Central memory CD8-positive, alpha-beta T cell (primary cell): ENCODE data around the gene FLAD1.

Source experiments
- ATAC-seq: fragments of 150-1000 bp; cut with Tn5 transposase; replicated peaks from 2 replicates; pipeline ENCODE4 v1.10.0; 2022; ENCODE audit warnings: mild to moderate bottlenecking, moderate FRiP score, moderate number of reproducible peaks; ENCODE audit not compliant: poor library complexity, severe bottlenecking; ENCODE audit errors: extremely low read depth
- DNase-seq, 2 donors: peaks; one replicate each; pipeline ENCODE4 v3.0.0; 2021; ENCODE audit warnings: low spot score in 2 of 2
- H3K27ac Mint-ChIP-seq: one replicate; pipeline ENCODE4 v1.8.0; 2022; ENCODE audit warnings: low read depth, mild to moderate bottlenecking, moderate library complexity, mixed read lengths
- H3K27me3 Mint-ChIP-seq: one replicate; pipeline ENCODE4 v1.8.0; 2022; ENCODE audit warnings: mixed read lengths
- H3K36me3 Mint-ChIP-seq: one replicate; pipeline ENCODE4 v1.8.0; 2022; ENCODE audit warnings: mild to moderate bottlenecking, moderate library complexity, mixed read lengths; ENCODE audit not compliant: insufficient read depth
- H3K4me1 Mint-ChIP-seq: one replicate; pipeline ENCODE4 v1.8.0; 2022; ENCODE audit warnings: mixed read lengths
- H3K4me3 Mint-ChIP-seq: one replicate; pipeline ENCODE4 v1.8.0; 2022; ENCODE audit warnings: mild to moderate bottlenecking, moderate library complexity, mixed read lengths
- H3K9me3 Mint-ChIP-seq: one replicate; pipeline ENCODE4 v1.8.0; 2022; ENCODE audit warnings: mixed read lengths

The FLAD1 gene

GRCh38 chr1:155016231-155016831 is 33.2 kb downstream of the FLAD1 start:
- no peaks in the 10 kb centered on the region for H3K27me3 Mint-ChIP-seq
- no peaks in the 10 kb centered on the region for H3K9me3 Mint-ChIP-seq
- ATAC-seq, result no peak
- peaks cover 59% of the 10 kb centered on the region for H3K4me1 Mint-ChIP-seq
- peak overlapping the region; percentile 56 for H3K4me3 Mint-ChIP-seq
- H3K36me3 Mint-ChIP-seq, result peaks cover 10% of the 10 kb centered on the region
- DNase-seq, result no peak
- no peak overlapping the region for H3K27ac Mint-ChIP-seq

GRCh38 chr1:155017041-155017945 is 34.1 kb downstream of the FLAD1 start:
- peak; percentile 78 to 84 for DNase-seq
- Mint-ChIP-seq H3K27ac (no peak overlapping the region), H3K36me3 (peaks cover 10% of the 10 kb centered on the region), H3K4me1 (peaks cover 55% of the 10 kb centered on the region), H3K9me3 (no peaks in the 10 kb centered on the region), H3K4me3 (peak overlapping the region; percentile 56), H3K27me3 (no peaks in the 10 kb centered on the region)
- ATAC-seq, result peak; percentile 99

- H3K4me1 Mint-ChIP-seq, result peaks cover 48% of the 10 kb centered on the region
These were observed 34.8 kb downstream of the FLAD1 start for GRCh38 chr1:155017946-155018316.

GRCh38 chr1:155018617-155019348 is 35.6 kb downstream of the FLAD1 start:
- Mint-ChIP-seq H3K27ac (peak overlapping the region; percentile 87), H3K27me3 (no peaks in the 10 kb centered on the region), H3K36me3 (peaks cover 10% of the 10 kb centered on the region), H3K4me1 (peaks cover 40% of the 10 kb centered on the region), H3K9me3 (no peaks in the 10 kb centered on the region), H3K4me3 (no peak overlapping the region)
- no peak for ATAC-seq
- no peak for DNase-seq

More at GRCh38 chr1:155017946-155018316, 34.8 kb downstream of the FLAD1 start:
- Mint-ChIP-seq H3K27ac (no peak overlapping the region), H3K4me3 (peak overlapping the region; percentile 56), H3K27me3 (no peaks in the 10 kb centered on the region), H3K36me3 (peaks cover 10% of the 10 kb centered on the region), H3K9me3 (no peaks in the 10 kb centered on the region)
- no peak for ATAC-seq
- DNase-seq, result no peak

GRCh38 chr1:155019377-155020245 is 36.5 kb downstream of the FLAD1 start:
- peaks cover 34% of the 10 kb centered on the region for H3K4me1 Mint-ChIP-seq
- no peak overlapping the region for H3K4me3 Mint-ChIP-seq
- H3K27ac Mint-ChIP-seq, result peak overlapping the region; percentile 87

GRCh38 chr1:155022136-155022926 is 39.2 kb downstream of the FLAD1 start:
- no peak for DNase-seq
- peak overlapping the region; percentile 63 for H3K27ac Mint-ChIP-seq

More at GRCh38 chr1:155019377-155020245, 36.5 kb downstream of the FLAD1 start:
- no peaks in the 10 kb centered on the region for H3K27me3 Mint-ChIP-seq
- ATAC-seq (no peak), DNase-seq (no peak)
- peaks cover 10% of the 10 kb centered on the region for H3K36me3 Mint-ChIP-seq
- H3K9me3 Mint-ChIP-seq, result no peaks in the 10 kb centered on the region

GRCh38 chr1:155022927-155023236 is 39.7 kb downstream of the FLAD1 start:
- Mint-ChIP-seq H3K27ac (no peak overlapping the region), H3K4me1 (peaks cover 15% of the 10 kb centered on the region), H3K4me3 (no peak overlapping the region), H3K9me3 (no peaks in the 10 kb centered on the region), H3K27me3 (no peaks in the 10 kb centered on the region), H3K36me3 (no peaks in the 10 kb centered on the region)
- ATAC-seq, result no peak
- no peak for DNase-seq

More at GRCh38 chr1:155022136-155022926, 39.2 kb downstream of the FLAD1 start:
- Mint-ChIP-seq H3K36me3 (no peaks in the 10 kb centered on the region), H3K4me1 (peaks cover 18% of the 10 kb centered on the region), H3K4me3 (no peak overlapping the region), H3K9me3 (no peaks in the 10 kb centered on the region), H3K27me3 (no peaks in the 10 kb centered on the region)
- no peak for ATAC-seq

DNA sequence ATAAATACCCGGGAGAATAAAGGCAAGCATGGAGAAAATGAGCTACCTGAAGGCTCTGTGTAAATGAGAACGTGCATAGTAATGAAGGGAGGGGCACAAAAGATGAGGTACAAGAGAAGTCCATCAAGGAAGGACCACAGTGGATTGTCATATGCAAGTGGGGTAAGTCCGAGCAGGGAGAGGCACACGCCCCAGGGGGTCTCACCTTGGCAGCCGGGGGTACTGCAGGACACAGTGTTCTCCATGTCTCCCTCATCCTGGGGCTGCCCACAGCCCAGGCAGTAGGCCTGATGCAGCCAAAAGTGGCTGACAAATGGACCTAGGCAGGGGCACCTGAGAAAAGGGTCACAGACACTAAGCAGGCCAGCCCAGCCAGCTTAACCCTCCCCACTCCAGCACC is 40.5 kb downstream of the FLAD1 start:
- no peaks in the 10 kb centered on the region for H3K36me3 Mint-ChIP-seq
- ATAC-seq, result no peak

DNA sequence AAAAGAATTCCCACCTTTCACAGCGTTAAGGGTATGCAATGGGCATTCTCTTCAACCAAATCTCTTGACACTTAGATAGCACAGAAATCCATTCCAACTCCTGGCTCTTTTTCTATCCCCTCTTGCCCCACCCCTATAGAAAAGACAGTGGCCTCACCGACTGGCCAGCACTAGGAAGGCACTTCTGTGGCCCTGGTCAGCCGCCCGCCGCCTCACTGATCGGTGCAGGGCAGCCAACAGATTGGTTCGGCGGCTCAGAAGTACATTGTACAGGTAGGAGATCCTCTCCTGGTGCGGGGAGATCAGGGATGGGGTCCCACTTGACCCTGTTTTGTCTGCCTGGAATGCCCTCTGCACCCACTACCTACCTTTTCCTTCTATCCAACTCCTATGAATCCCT is 41.2 kb downstream of the FLAD1 start:
- ATAC-seq (no peak), DNase-seq (no peak)
- peaks cover 9% of the 10 kb centered on the region for H3K27me3 Mint-ChIP-seq
- no peak overlapping the region for H3K4me3 Mint-ChIP-seq
- H3K27ac Mint-ChIP-seq, result no peak overlapping the region
- H3K36me3 Mint-ChIP-seq, result no peaks in the 10 kb centered on the region
- peaks cover 10% of the 10 kb centered on the region for H3K4me1 Mint-ChIP-seq
- H3K9me3 Mint-ChIP-seq, result no peaks in the 10 kb centered on the region

More for the DNA sequence above, 40.5 kb downstream of the FLAD1 start:
- H3K27me3 Mint-ChIP-seq, result peaks cover 2% of the 10 kb centered on the region
- no peaks in the 10 kb centered on the region for H3K9me3 Mint-ChIP-seq
- H3K4me1 Mint-ChIP-seq, result peaks cover 12% of the 10 kb centered on the region
- DNase-seq, result no peak
- H3K4me3 Mint-ChIP-seq, result no peak overlapping the region
- H3K27ac Mint-ChIP-seq, result no peak overlapping the region

- H3K36me3 Mint-ChIP-seq, result peaks cover 1% of the 10 kb centered on the region
- DNase-seq (no peak), ATAC-seq (no peak)
- H3K27me3 Mint-ChIP-seq, result peaks cover 13% of the 10 kb centered on the region
- no peaks in the 10 kb centered on the region for H3K4me1 Mint-ChIP-seq
- H3K4me3 Mint-ChIP-seq, result no peak overlapping the region
- no peak overlapping the region for H3K27ac Mint-ChIP-seq
- H3K9me3 Mint-ChIP-seq, result no peaks in the 10 kb centered on the region
These were observed 43.0 kb downstream of the FLAD1 start for GRCh38 chr1:155026154-155026553.

DNA sequence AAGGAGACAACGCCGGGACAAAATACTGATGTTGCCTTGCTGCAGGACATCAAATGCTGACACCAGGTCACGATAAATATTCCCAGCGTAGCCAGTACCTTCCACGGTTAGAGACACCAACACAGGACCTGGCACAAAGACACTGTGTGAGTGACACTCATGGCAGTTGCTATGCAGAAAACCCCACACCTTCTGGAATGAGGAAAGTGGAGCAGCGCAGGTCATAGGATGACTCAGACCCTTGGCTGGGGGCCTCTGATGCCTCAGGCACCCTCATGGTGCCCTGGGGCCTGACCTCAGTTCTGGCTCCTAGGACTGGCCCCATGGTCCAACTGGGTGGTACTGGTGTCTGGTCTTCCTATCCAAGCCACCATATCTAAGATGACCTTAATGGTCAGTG is 43.4 kb downstream of the FLAD1 start:
- no peaks in the 10 kb centered on the region for H3K4me1 Mint-ChIP-seq
- H3K4me3 Mint-ChIP-seq, result no peak overlapping the region
- H3K27ac Mint-ChIP-seq, result no peak overlapping the region
- ATAC-seq (no peak), DNase-seq (no peak)
- H3K9me3 Mint-ChIP-seq, result no peaks in the 10 kb centered on the region
- H3K36me3 Mint-ChIP-seq, result peaks cover 1% of the 10 kb centered on the region
- peaks cover 13% of the 10 kb centered on the region for H3K27me3 Mint-ChIP-seq
